B cell (primary cell): ENCODE measurements around the gene SCFD2.

Source experiments
- CTCF ChIP-seq: fragments of 200-600 bp; IDR thresholded peaks from one replicate; pipeline ENCODE4 v1.8.0; 2022; ENCODE audit warnings: antibody characterized with exemption, mild to moderate bottlenecking
- EZH2 ChIP-seq: IDR thresholded peaks from 2 replicates; pipeline ENCODE4 v1.6.1; 2012; ENCODE audit warnings: borderline replicate concordance, low read depth, mild to moderate bottlenecking, moderate library complexity, low read length; ENCODE audit not compliant: insufficient read depth, poor library complexity, severe bottlenecking

GRCh38 chr4:53009824-53010223 lies 356.0 kb downstream of the SCFD2 start:
- TF ChIP-seq CTCF = no peak
- TF ChIP-seq EZH2 = no peak
